ENCODE data around the gene CTDSP1.

Gene CTDSP1

GRCh38 chr2:218434456-218434855 is 34.8 kb downstream of the CTDSP1 start:
- no peak for DNase-seq (ENCODE audit: low read depth)
- TF ChIP-seq CTCF (conservative IDR thresholded peaks at IDR 0.05; ENCODE audit: low read depth, low read length), result no peak
- H3K4me3 ChIP-seq (ENCODE audit: low read length), result no peak overlapping the region

- DNase-seq (ENCODE audit: low read depth), result no peak
- TF ChIP-seq CTCF (conservative IDR thresholded peaks at IDR 0.05; ENCODE audit: low read depth, low read length), result no peak
- no peak overlapping the region for H3K4me3 ChIP-seq (ENCODE audit: low read length)
These were observed 35.6 kb downstream of the CTDSP1 start for GRCh38 chr2:218435003-218435982.

GRCh38 chr2:218436992-218437391 is 37.3 kb downstream of the CTDSP1 start:
- TF ChIP-seq CTCF (conservative IDR thresholded peaks at IDR 0.05; ENCODE audit: low read depth, low read length), result no peak
- H3K4me3 ChIP-seq (ENCODE audit: low read length), result no peak overlapping the region
- no peak for DNase-seq (ENCODE audit: low read depth)

- no peak for TF ChIP-seq CTCF (conservative IDR thresholded peaks at IDR 0.05; ENCODE audit: low read depth, low read length)
- no peak overlapping the region for H3K4me3 ChIP-seq (ENCODE audit: low read length)
- DNase-seq (ENCODE audit: low read depth), result no peak
These were observed 38.3 kb downstream of the CTDSP1 start for GRCh38 chr2:218437969-218438368.

GRCh38 chr2:218438596-218438995 is 38.9 kb downstream of the CTDSP1 start:
- no peak for TF ChIP-seq CTCF (conservative IDR thresholded peaks at IDR 0.05; ENCODE audit: low read depth, low read length)
- no peak for DNase-seq (ENCODE audit: low read depth)

GRCh38 chr2:218444692-218445357 is 45.2 kb downstream of the CTDSP1 start:
- no peak overlapping the region for H3K4me3 ChIP-seq (ENCODE audit: low read length)
- no peak for TF ChIP-seq CTCF (conservative IDR thresholded peaks at IDR 0.05; ENCODE audit: low read depth, low read length)
- no peak for DNase-seq (ENCODE audit: low read depth)

More at GRCh38 chr2:218438596-218438995, 38.9 kb downstream of the CTDSP1 start:
- H3K4me3 ChIP-seq (ENCODE audit: low read length), result no peak overlapping the region

All from retinal pigment epithelial cell (primary cell).